Sigmoid colon (tissue), 7 donors: ENCODE measurements around the gene SYNRG. TPM values are rescaled to one million over a fixed set of nuclear protein-coding genes. Genes with fewer than 3 reads are reported as not detected.
"Not testable (repeated sequence)": the region's sequence is repeated elsewhere in the genome, so short reads cannot be mapped to it uniquely, and the experiment has no call there.

Source experiments
- DNase-seq: peaks from one replicate; pipeline ENCODE4 v3.0.0-alpha.2; 2019
- H3K27ac ChIP-seq, 4 donors: fragments of 200-600 bp; sonication (generic); one replicate each; pipeline ENCODE4 v1.5.1; 2016 to 2019; ENCODE audit warnings: mild to moderate bottlenecking in 1 of 4
- H3K27me3 ChIP-seq, 3 donors: fragments of 200-600 bp; sonication (generic); one replicate each; pipeline ENCODE4 v1.5.1; 2019; ENCODE audit warnings: mild to moderate bottlenecking in 1 of 3
- H3K36me3 ChIP-seq, 4 donors: fragments of 200-600 bp; sonication (generic); one replicate each; pipeline ENCODE4 v1.5.1; 2016 to 2019
- H3K4me1 ChIP-seq, 4 donors: fragments of 200-600 bp; sonication (generic); one replicate each; pipeline ENCODE4 v1.5.1; 2017 to 2019
- H3K4me3 ChIP-seq, 4 donors: fragments of 200-600 bp; sonication (generic); one replicate each; pipeline ENCODE4 v1.5.1; 2017 to 2019; ENCODE audit warnings: mild to moderate bottlenecking in 2 of 4, moderate library complexity in 1 of 4
- H3K9me3 ChIP-seq, 4 donors: fragments of 200-600 bp in 3 of 4; sonication (generic) in 3 of 4; one replicate each; pipeline versions ENCODE4 v1.5.1 to v1.6.1; 2013 to 2019
- EP300 ChIP-seq, 4 donors: sonication (generic); formaldehyde crosslinking; IDR thresholded peaks; one replicate each; pipeline ENCODE4 v1.6.1; 2017; ENCODE audit warnings: antibody characterized with exemption in 4 of 4
- POLR2A ChIP-seq, 2 donors: fragments of 450-650 bp; IDR thresholded peaks; one replicate each; pipeline ENCODE4 v1.6.1; 2016; ENCODE audit warnings: antibody characterized with exemption in 2 of 2, mild to moderate bottlenecking in 2 of 2, moderate library complexity in 2 of 2
- POLR2AphosphoS5 ChIP-seq, 4 donors: sonication (generic); formaldehyde crosslinking; IDR thresholded peaks; one replicate each; pipeline ENCODE4 v1.6.1; 2017; ENCODE audit warnings: antibody characterized with exemption in 4 of 4
- WGBS, 2 donors: extraction: QIAGEN DNeasy Blood & Tissue Kit; methylation state at CpG; one replicate each; pipeline ENCODE4 v1.1.7; 2013; 5-methylcytosine and 5-hydroxymethylcytosine counted together
- intact Hi-C: fragments of 100-400 bp; cut with DNase I; formaldehyde crosslinking; loops from one replicate; pipeline ENCODE4 v1.15.1; 2023
- polyA plus RNA-seq, 3 donors: library from polyadenylated mRNA; stranded (reverse); fragments of 200-250 nt; gene quantifications; one replicate each; pipeline ENCODE4 v1.2.3, GENCODE V29; 2013
- total RNA-seq, 4 donors: library from RNA; depleted of rRNA; stranded (reverse); fragments of >200 nt; gene quantifications; one replicate each; pipeline ENCODE4 v1.1.0, GENCODE V29; 2016
- TF ChIP-seq, protein P1 (sequence below), 4 experiments: fragments of 450-650 bp in 3 of 4; fragments of 200-600 bp in 1 of 4; IDR thresholded peaks; one replicate each; pipeline ENCODE4 v1.5.1; 2016 to 2019; ENCODE audit warnings: antibody characterized with exemption in 4 of 4, mild to moderate bottlenecking in 3 of 4, moderate library complexity in 2 of 4
- donor health status: healthy with polysubstance abuse.
- donor health status: Bipolar disorder and iron deficiency.
- donor health status: healthy.

Gene SYNRG
- total and polyA plus RNA-seq, 7 donors = 7.4 to 26.0 (median 18.9) TPM

DNA sequence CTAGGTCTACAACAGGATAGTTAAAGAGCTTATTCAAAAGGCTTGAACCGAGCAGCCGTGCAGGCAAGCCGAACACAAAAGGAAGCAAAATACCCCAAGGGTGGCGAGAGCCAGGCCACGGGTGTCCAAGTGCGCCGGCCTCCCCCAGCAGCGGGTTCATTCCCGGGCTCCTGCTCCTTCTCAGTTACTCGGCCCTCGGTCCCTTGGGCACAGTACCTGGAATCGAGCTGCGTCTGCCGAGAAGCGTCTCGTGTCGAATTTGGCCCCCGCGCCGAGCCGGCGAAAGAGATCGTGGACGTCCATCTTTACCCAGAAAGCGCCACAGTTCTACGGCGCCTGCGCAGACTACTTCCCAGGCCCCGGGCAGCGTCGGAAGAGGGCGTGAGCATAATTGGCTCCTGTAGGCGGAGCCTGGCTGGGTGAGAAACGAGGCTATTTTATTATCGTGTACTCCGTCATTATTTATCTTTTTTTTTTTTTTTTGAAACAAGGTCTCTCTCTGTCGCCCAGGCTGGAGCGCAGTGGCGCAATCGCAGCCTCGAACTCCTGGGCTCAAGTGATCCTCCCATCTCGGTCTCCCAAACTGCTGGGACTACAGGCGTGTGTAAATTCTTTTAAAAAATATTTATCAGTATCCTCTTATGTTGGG lies 34.0 kb upstream of the SYNRG start, which contains the start of gene DDX52:
TSS of gene DDX52 (minus strand) at position 329 of the 649 bp plus-strand sequence. CDS start at position 303, 26 bp downstream.
- 0 to 1% methylated on average over 43 of the region's 43 CpGs for WGBS, 2 donors
- Histone ChIP-seq H3K9me3 (no peaks in the 10 kb centered on the region), H3K27me3 (peaks cover 0 to 4% (median 0%) of the 10 kb centered on the region in 3 donors), H3K27ac (peak within 1 kb of the TSS; percentile 86 to 92 (median 90)), H3K4me1 (peaks cover 0 to 43% (median 38%) of the 10 kb centered on the region in 4 donors), H3K4me3 (peak within 1 kb of the TSS; percentile 60 to 81 (median 78)), H3K36me3 (peaks cover 0 to 30% (median 3%) of the 10 kb centered on the region in 4 donors)
- peak; percentile 96 for DNase-seq
- TF ChIP-seq POLR2AphosphoS5 (IDR thresholded peaks at IDR 0.05) (peak; percentile 69 to 89 (median 78)), POLR2A (IDR thresholded peaks at IDR 0.05) (peak in 1 of 2 donors; percentile 27), EP300 (IDR thresholded peaks at IDR 0.05) (no peak)
- TF ChIP-seq, protein P1, sequence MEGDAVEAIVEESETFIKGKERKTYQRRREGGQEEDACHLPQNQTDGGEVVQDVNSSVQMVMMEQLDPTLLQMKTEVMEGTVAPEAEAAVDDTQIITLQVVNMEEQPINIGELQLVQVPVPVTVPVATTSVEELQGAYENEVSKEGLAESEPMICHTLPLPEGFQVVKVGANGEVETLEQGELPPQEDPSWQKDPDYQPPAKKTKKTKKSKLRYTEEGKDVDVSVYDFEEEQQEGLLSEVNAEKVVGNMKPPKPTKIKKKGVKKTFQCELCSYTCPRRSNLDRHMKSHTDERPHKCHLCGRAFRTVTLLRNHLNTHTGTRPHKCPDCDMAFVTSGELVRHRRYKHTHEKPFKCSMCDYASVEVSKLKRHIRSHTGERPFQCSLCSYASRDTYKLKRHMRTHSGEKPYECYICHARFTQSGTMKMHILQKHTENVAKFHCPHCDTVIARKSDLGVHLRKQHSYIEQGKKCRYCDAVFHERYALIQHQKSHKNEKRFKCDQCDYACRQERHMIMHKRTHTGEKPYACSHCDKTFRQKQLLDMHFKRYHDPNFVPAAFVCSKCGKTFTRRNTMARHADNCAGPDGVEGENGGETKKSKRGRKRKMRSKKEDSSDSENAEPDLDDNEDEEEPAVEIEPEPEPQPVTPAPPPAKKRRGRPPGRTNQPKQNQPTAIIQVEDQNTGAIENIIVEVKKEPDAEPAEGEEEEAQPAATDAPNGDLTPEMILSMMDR (IDR thresholded peaks at IDR 0.05) = no peak
- intact Hi-C loops = loop anchor here (10.0 kb wide), 1 partner anchor 782 kb away; the partner anchor contains the start of gene ARHGAP23

DNA sequence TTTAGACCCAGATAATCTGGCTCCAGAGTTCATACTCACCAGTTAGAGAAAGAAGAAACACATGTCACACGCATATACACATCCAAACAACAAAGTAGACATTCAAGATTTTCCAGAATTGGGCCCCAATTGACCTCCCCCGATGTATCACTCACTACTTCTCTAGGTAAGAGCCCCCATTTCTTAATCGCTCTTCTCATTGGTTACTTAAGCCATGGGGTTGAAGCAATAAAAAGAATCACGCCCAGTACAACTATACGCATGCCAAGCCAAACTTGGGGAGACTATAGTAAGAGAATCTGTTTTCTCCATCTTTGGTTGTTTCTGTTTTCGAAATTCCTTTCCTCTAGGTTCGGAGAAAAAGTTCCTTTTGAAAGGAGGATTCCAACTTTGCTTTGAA lies 33.5 kb upstream of the SYNRG start:
- Histone ChIP-seq H3K27ac (peak overlapping the region; percentile 86 to 92 (median 90)), H3K36me3 (peaks cover 0 to 36% (median 4%) of the 10 kb centered on the region in 4 donors), H3K4me3 (peak overlapping the region; percentile 60 to 81 (median 78)), H3K9me3 (no peaks in the 10 kb centered on the region), H3K27me3 (peaks cover 0 to 4% (median 0%) of the 10 kb centered on the region in 3 donors), H3K4me1 (peaks cover 0 to 43% (median 38%) of the 10 kb centered on the region in 4 donors)
- intact Hi-C loops = loop anchor here (10.0 kb wide), 1 partner anchor 782 kb away; the partner anchor contains the start of gene ARHGAP23
- 0 to 1% methylated on average over 7 of the region's 7 CpGs for WGBS, 2 donors
- DNase-seq = no peak
- TF ChIP-seq POLR2AphosphoS5 (IDR thresholded peaks at IDR 0.05) = no peak
- TF ChIP-seq, protein P1 (IDR thresholded peaks at IDR 0.05) = no peak
- no peak for TF ChIP-seq POLR2A (IDR thresholded peaks at IDR 0.05)
- TF ChIP-seq EP300 (IDR thresholded peaks at IDR 0.05) = no peak

DNA sequence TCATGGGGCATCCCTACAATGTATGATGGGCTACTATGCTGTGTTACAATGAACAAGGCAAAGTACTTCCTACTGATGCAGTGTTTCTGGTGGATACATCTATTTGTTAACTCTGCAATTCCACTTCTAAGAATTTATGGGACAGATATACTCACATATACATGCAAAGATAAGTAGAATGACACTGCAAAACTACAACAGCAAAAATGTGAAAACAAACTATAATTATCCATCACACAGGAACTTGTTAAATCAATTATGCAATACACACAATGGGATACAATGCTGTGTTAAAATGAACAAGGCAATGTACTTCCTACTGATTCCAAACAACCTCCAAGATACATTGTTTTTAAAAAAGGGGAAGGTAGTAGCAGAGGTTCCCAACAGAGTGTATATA lies 30.8 kb upstream of the SYNRG start:
- Histone ChIP-seq H3K36me3 (peaks cover 0 to 62% (median 15%) of the 10 kb centered on the region in 4 donors), H3K4me1 (peaks cover 0 to 43% (median 38%) of the 10 kb centered on the region in 4 donors), H3K27ac (no peak overlapping the region), H3K27me3 (no peaks in the 10 kb centered on the region), H3K4me3 (no peak overlapping the region), H3K9me3 (no peaks in the 10 kb centered on the region)
- TF ChIP-seq, protein P1 (IDR thresholded peaks at IDR 0.05) = no peak
- no peak for TF ChIP-seq POLR2AphosphoS5 (IDR thresholded peaks at IDR 0.05)
- TF ChIP-seq EP300 (IDR thresholded peaks at IDR 0.05) = no peak
- no peak for TF ChIP-seq POLR2A (IDR thresholded peaks at IDR 0.05)
- no peak for DNase-seq
- intact Hi-C loops = loop anchor here (10.0 kb wide), 1 partner anchor 785 kb away; the partner anchor contains the start of gene ARHGAP23

DNA sequence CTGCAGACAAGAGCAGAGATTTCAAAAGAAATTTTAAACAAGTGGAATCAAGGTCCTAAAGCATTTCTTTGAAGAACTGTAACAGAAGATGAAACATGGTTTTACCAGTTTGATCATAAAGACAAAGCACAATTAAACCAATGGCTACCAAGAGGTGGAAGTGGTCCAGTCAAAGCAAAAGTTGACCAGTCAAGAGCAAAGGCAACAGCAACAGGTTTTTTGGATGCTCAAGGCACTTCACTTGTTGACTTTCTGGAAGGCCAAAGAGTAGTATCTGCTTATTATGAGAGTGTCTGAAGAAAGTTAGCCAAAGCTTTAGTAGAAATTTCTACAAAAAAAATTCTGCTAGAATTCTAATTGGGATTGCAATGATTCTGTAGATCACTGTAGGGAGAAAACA lies 28.7 kb upstream of the SYNRG start:
- intact Hi-C loops = no loop called here
- DNase-seq = no peak
- Histone ChIP-seq H3K4me3 (no peak overlapping the region), H3K9me3 (no peaks in the 10 kb centered on the region), H3K27me3 (no peaks in the 10 kb centered on the region), H3K36me3 (peaks cover 0 to 70% (median 15%) of the 10 kb centered on the region in 4 donors), H3K27ac (no peak overlapping the region), H3K4me1 (peaks cover 0 to 37% (median 32%) of the 10 kb centered on the region in 4 donors)
- no peak for TF ChIP-seq EP300 (IDR thresholded peaks at IDR 0.05)
- TF ChIP-seq POLR2AphosphoS5 (IDR thresholded peaks at IDR 0.05) = no peak
- TF ChIP-seq, protein P1 (IDR thresholded peaks at IDR 0.05) = no peak
- TF ChIP-seq POLR2A (IDR thresholded peaks at IDR 0.05) = no peak

DNA sequence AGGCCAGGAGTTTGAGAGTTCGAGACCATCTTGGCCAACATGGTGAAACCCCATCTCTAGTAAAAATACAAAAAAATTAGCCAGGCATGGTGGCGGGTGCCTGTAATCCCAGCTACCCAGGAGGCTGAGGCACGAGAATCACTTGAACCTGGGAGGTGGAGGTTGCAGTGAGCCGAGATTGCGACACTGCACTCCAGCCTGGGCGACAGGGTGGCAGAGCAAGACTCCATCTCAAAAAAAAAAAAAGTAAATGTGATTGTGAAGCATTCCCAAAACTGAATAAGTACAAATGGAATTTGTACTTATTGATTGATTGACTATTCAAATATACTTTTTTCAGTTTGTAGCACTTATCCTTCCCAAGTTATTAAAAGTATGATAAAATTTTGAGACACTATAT lies 7.2 kb upstream of the SYNRG start:
- WGBS, 2 donors = 96 to 97% methylated on average over 6 of the region's 6 CpGs
- H3K27ac ChIP-seq, H3K9me3 ChIP-seq, DNase-seq, H3K4me3 ChIP-seq, H3K4me1 ChIP-seq, H3K27me3 ChIP-seq, intact Hi-C loops: not testable (repeated sequence)
- H3K36me3 ChIP-seq = peaks cover 11 to 94% (median 36%) of the 10 kb centered on the region in 4 donors
